Measurements from ENCODE around the gene STON1.
A peak's percentile ranks its signal among the peaks of the same experiment; 100 is the strongest.

Gene STON1

DNA sequence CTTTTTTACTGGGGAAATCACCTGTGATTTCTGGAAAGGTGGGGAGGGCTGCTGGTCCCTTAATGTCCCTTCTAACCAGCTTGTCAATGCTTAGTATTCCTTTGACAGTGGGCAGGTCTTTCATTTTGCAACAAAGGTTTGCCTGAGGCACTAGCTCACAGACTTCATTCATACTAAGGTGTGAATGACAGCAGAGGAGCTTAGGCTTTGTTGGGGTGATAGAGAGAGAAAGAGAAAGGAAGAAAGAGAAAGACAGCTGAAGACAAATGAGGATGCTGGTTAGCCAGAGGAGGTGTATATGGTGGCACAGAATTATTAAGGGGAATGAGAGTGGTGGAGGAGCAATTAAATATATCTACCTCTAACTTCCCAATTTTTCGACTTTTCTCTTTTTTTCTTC lies 58.8 kb downstream of the STON1 start:
- TF ChIP-seq CTCF (IDR thresholded peaks at IDR 0.05; ENCODE audit: insufficient read depth, low read length, poor library complexity, severe bottlenecking) = no peak
- Histone ChIP-seq H3K4me2 (ENCODE audit: low read depth, low read length, poor library complexity, severe bottlenecking) (no peak overlapping the region), H3K9me3 (ENCODE audit: insufficient read depth, low read length) (no peaks in the 10 kb centered on the region), H3K79me2 (ENCODE audit: insufficient read depth, low read length) (no peaks in the 10 kb centered on the region), H3K36me3 (ENCODE audit: low read length) (no peaks in the 10 kb centered on the region), H3K27me3 (ENCODE audit: low read length) (no peaks in the 10 kb centered on the region), H3F3A (ENCODE audit: insufficient read depth) (no peaks in the 10 kb centered on the region), H4K20me1 (ENCODE audit: low read depth, low read length) (no peaks in the 10 kb centered on the region), H3K9me2 (replicated peaks; ENCODE audit: insufficient read depth, low read length) (no peaks in the 10 kb centered on the region), H3K27ac (ENCODE audit: low read depth, low read length) (no peak overlapping the region), H3K9ac (ENCODE audit: low read length) (no peak overlapping the region), H2AFZ (ENCODE audit: low read depth, low read length, severe bottlenecking) (no peak overlapping the region), H3K4me3 (ENCODE audit: insufficient read depth, low read length, poor library complexity, severe bottlenecking) (no peak overlapping the region)

DNA sequence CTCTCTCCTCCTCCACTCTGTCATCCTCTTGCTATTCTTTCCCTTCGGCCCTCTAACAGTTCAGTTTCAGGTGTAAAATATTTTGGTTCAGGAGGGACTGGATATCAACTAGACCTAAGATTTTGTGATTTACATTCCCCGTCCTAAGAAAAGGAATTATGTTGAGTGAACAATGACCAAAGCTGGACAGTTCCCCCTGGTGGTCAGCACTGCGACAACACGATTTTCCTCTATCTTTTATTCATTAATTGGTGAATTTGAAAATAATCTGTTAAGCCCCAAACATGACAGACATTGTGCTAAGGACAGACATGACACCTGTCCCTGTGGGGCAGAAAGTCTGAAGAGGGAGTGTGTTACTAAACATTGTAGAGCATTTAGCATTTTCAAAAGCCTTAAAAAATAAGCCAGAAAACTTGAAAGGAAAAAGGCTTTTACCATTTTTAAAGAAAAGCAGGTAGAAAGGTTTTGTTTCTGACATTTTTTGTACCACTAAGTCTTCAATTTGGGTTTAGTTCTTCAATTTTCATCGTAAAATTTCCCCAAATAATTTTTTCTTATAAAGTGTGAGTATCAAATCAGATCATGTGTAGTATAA lies 59.3 kb downstream of the STON1 start:
- no peaks in the 10 kb centered on the region for H3K79me2 ChIP-seq (ENCODE audit: insufficient read depth, low read length)
- H3K4me3 ChIP-seq (ENCODE audit: insufficient read depth, low read length, poor library complexity, severe bottlenecking) = no peak overlapping the region
- no peak overlapping the region for H3K9ac ChIP-seq (ENCODE audit: low read length)
- H3K27ac ChIP-seq (ENCODE audit: low read depth, low read length) = no peak overlapping the region
- H3F3A ChIP-seq (ENCODE audit: insufficient read depth) = no peaks in the 10 kb centered on the region
- H4K20me1 ChIP-seq (ENCODE audit: low read depth, low read length) = no peaks in the 10 kb centered on the region
- no peaks in the 10 kb centered on the region for H3K36me3 ChIP-seq (ENCODE audit: low read length)
- no peaks in the 10 kb centered on the region for H3K9me3 ChIP-seq (ENCODE audit: insufficient read depth, low read length)
- no peaks in the 10 kb centered on the region for H3K9me2 ChIP-seq (replicated peaks; ENCODE audit: insufficient read depth, low read length)
- H2AFZ ChIP-seq (ENCODE audit: low read depth, low read length, severe bottlenecking) = no peak overlapping the region
- H3K4me2 ChIP-seq (ENCODE audit: low read depth, low read length, poor library complexity, severe bottlenecking) = no peak overlapping the region
- TF ChIP-seq CTCF (IDR thresholded peaks at IDR 0.05; ENCODE audit: insufficient read depth, low read length, poor library complexity, severe bottlenecking) = peak; percentile 29
- TF ChIP-seq EZH2phosphoT487 (conservative IDR thresholded peaks at IDR 0.05; ENCODE audit: low read length) = no peak
- H3K27me3 ChIP-seq (ENCODE audit: low read length) = no peaks in the 10 kb centered on the region

DNA sequence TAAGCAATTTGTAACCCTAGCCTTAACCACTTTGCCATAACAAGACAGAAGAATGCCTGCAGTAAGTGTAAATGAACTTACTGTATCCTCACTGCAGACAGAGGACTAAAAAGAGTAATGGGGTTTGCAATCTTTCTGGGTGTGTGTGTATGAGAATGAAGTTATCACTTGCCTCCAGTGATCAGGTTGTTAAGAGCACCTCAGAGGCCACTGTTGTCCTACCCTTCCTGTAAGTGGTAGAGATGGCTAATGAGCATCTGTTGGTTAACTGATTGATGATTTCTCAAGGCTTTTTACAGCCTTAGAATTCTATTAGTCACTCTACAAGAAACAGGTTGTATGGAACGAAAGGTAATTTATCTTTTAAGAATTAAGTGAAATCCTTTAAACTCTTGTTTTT lies 60.1 kb downstream of the STON1 start:
- Histone ChIP-seq H3K9me2 (replicated peaks; ENCODE audit: insufficient read depth, low read length) (no peaks in the 10 kb centered on the region), H3K9me3 (ENCODE audit: insufficient read depth, low read length) (no peaks in the 10 kb centered on the region), H3K4me3 (ENCODE audit: insufficient read depth, low read length, poor library complexity, severe bottlenecking) (no peak overlapping the region), H4K20me1 (ENCODE audit: low read depth, low read length) (no peaks in the 10 kb centered on the region), H3K27ac (ENCODE audit: low read depth, low read length) (no peak overlapping the region), H3F3A (ENCODE audit: insufficient read depth) (no peaks in the 10 kb centered on the region), H3K4me2 (ENCODE audit: low read depth, low read length, poor library complexity, severe bottlenecking) (no peak overlapping the region), H3K9ac (ENCODE audit: low read length) (no peak overlapping the region), H3K79me2 (ENCODE audit: insufficient read depth, low read length) (no peaks in the 10 kb centered on the region), H2AFZ (ENCODE audit: low read depth, low read length, severe bottlenecking) (no peak overlapping the region), H3K36me3 (ENCODE audit: low read length) (no peaks in the 10 kb centered on the region), H3K27me3 (ENCODE audit: low read length) (no peaks in the 10 kb centered on the region)
- no peak for TF ChIP-seq EZH2phosphoT487 (conservative IDR thresholded peaks at IDR 0.05; ENCODE audit: low read length)
- TF ChIP-seq CTCF (IDR thresholded peaks at IDR 0.05; ENCODE audit: insufficient read depth, low read length, poor library complexity, severe bottlenecking) = no peak
